HG02642 (cell line): ENCODE measurements around the gene SPEN.

Experiments
- ATAC-seq: cut with Tn5 transposase; IDR thresholded peaks from one replicate; pipeline ENCODE4 v1.9.1; 2021; ENCODE audit warnings: mild to moderate bottlenecking; ENCODE audit not compliant: unreplicated experiment, poor library complexity

Gene SPEN

DNA sequence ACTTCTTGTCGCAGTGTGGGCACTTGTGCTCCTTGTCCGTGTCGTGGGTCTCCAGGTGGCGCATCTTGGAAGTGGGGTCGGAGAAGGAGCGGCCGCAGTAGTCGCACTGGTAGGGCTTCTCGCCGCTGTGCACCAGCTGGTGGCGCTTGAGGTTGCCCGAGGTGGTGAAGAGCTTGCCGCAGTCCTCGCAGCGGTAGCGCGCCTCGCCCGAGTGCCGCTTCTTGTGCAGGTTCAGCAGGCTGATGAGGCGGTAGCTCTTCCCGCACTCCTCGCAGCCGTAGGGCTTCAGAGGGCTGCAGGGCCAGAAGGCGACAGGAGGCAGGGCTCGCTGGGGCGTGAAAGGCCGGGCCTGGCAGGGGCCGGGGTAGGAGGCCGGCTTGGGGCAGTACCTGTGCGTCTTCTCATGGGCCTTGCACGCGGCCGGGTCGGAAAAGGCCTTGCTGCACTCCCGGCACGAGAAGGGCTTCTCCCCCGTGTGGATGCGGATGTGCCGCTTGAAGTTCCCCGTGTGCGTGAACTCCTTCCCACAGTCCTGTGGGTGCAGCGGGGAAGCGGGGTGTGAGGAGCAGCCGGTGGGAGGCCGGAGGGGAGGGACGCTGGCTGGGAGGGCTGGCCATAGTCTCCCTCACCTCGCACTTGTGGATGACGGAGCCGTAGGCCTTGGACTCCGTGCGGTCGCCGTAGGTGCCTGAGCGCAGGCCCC, 97.0 kb downstream of the SPEN start:
- ATAC-seq = no peak

DNA sequence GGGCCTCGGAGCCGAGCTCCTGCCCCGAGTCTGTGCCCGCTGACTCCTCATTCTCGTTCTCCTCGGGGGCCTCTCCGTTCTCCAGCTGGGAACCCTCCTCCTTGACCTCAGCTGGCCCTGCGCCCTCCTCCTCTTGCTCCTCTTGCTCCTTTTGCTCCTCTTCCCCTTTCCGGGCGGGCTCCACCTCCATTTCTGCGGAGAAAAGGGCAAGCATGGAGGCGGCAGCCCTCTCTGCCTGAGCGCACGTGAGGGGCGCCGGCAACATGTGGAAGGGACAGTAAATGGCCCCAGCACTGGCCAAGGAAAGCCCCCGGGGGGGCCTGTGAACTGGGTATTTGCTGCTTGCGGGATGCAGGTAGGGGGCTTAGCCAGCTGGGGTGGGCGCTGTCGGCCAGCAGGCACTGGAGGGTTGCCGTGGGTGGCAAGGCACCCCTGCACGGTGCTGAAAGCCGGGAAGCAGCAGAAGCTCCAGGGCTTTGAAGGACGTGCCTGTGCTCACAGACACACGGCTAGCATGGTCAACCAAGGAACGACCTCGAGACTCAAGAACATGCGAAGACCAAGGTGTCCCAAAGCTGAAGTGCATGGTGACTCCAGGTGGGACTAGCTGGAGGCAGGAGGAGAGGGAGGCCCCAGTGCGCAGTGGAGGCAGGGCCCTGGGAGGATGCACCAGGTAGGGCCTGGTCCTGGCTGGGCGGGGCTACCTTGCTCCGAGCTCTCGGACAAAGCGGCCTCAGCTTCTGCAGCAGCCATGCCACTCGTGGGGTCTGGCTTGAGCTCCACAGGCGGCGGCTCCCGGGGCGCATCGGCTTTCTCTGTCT, 97.7 kb downstream of the SPEN start:
- ATAC-seq = no peak

DNA sequence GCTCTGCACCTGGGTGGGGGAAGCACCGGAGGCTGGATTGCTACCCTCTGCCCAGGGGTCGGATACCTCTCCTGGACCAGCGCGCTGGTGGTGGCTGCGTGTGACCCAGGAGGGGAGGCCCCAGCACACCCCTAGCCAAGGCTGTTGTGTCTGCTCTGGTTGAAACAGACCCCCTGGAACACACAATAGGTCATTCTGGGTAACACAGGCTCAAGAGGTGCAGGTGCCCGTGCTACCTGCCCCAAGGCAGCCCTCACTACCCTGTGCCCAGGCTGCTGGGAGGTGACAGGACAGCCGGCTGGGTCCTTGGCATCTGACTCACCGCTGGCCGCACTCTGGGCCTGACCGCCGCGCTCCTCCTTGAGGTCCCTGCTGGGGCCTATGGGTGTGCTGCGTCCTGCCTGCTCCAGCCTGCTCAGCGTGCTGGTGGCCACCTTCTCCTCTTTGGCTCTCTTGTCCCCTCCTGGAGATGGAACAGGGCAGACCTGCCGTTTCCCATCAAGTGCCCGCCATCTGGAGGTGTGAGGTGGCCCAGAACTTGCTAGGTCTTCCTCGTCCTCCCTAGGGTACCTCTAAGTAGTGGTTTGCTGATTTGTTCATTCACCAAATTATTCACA, 98.4 kb downstream of the SPEN start:
- no peak for ATAC-seq

DNA sequence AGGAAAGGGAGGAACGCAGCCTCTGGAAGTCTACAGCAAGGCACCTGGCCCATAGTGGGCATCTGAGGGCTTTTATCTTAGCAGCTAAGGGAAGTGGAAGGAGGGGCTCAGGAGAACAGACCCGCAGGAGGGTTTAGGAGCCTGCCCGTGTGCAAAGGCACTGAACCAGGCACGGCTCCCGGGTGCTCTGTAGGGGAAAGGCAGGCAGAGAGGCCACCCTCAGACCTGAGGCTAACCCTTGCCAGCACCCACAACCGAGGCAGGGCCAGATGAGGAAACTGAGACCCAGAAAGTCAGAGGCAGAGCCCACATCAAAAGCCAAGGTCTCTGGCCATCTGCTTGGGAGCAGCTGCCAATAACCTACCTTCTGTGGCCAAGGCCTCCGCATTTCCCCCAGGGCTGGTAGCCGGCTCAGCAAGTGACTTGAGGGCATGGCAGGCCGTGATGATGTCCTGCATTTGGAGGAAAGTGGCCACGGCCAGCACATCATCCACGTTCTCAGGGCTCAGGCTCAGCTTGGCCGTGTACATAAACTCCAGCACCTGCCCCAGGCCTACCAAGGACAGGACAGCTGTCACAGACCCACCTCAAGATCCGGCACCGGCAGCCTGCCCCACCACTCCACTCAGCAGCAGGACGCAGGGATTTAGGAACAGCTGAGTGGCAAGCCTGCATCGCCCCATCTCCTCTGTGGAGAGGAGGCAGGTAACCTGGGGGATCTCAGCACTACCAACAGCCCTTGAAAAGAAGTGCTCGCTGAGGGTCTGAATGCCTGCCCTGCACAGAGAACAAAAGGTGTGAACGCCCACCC, 99.3 kb downstream of the SPEN start:
- no peak for ATAC-seq

DNA sequence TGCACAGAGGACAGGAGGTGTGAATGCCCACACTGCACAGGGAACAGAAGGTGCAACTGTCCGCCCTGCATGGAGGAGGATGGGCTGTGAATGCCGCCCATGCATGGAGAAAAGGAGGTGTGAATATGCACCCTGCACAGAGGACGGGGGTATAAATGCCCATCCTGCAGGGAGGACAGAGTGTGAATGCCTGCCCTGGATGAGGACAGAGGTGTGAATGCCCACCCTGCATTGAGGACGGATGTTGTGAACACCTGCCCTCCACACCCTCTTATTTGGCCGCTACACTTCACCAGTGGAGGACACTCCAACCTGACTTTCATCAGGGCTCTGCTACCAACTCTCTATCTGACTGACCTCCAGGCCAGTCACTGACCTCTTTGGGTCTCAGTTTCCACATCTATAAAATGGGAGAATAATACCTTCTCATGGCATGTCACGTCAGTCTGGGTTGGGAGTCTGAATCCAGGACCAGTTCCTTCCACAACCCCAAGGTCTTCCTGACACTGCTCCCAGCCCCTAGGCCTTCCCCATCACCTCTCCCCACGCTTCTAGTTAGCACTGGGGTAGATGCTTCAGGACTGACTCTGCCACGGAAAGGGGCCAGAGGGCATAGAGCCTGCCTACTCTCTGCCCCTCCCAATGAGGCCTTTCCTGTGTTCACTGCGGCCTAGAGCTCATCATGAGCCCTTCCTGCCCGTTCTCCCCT, 100.0 kb downstream of the SPEN start:
- no peak for ATAC-seq

DNA sequence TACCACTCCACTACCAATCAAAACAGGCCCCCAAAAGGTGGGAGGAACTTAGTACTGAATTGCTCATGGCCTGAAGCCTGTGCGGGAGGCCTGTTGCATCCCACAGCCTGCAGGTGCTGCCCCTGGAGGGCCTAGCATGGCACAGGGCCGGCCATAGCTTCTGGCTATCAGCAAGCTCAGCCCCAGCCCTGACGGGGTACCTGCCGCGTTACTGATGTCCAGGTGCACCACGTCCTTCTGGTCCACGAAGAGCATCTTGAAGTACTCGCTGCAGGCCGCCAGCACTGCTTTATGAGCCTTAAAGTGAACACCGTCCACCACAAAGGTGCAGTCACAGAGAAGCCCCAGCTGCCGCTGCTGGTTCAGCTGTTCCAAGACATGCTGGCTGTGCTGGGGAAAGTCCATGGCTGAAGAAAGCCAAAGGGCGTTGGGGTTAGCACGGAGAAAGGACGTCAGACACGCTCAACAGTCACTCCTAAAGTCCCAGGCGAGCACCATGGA, 100.6 kb downstream of the SPEN start:
- no peak for ATAC-seq

DNA sequence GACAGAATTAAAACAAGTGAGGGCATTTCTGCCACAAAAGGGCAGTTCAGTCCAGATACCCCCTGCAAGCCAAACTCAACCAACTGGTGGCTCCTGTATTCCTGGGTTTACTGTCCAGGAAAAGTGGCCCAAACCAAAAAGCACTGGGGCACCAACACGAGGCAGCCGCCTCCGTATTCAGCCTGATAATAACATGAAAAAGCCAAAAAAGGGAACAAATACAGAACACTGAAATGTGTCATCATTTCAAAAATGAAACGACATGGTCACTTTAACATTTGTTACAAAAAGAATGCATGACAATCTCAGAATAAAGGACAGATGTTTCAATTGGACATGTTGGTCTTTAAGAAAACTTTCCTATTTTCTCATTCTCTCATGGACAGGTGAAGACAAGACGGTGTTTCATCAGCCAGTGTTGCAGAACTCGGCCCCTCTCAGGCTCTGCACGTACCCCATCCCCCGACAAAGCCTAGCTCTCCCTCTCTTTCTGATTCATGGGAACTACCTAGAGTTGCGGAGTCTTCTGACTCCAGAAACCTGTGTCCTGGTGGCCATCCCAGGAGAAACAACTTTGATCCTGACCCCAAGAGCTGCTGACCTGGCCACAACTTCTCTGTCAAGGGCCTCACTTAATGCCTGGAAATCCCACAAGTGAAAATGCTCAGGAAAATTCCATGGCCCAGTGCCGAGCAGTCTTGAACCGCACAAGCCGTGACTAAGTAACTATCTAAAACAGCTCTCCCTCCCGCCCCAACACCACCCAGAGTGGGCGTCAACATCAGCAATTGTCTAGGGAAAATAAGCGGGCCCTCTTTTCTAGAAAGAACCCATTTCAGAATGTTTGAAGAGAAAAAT, 101.3 kb downstream of the SPEN start:
- peak; percentile 1 for ATAC-seq

DNA sequence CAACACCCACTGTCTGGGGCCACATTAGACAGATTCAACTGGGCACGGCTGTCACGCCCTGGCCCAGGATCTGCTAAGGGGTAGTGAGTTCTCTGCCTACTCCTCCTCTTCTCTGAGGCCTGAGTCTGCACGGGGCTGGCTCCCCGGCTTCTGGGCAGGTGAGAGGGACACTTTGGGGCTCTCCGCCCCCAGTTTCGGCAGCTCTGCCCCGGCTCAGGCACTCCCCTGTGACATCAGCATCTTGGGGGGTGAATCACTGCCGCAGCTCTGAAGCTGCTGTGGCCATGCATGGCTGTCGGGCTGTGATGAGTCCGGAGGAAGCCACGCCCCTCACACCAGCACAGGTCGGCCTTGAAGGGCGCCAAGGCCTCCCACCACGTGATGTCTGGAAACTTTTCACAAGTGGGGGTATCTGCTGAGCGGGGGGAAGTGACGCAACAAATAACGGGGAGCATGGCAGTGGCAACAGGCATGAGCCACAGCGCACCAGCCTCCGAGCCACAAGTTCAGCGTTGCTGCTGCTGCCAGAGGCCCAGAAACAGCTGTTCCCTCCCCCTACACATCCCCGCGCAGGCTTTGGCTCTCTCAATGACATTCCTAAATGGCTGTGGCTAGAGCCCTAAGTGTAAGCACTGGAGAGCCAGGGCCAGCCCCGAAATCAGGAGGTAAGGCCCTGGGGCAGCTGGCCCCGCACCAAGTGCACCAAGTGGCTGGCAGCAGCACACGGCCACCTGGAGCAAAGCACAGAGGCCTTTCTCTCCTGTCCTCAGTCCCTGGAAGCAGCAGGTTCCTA, 102.1 kb downstream of the SPEN start:
- ATAC-seq = peak; percentile 66

DNA sequence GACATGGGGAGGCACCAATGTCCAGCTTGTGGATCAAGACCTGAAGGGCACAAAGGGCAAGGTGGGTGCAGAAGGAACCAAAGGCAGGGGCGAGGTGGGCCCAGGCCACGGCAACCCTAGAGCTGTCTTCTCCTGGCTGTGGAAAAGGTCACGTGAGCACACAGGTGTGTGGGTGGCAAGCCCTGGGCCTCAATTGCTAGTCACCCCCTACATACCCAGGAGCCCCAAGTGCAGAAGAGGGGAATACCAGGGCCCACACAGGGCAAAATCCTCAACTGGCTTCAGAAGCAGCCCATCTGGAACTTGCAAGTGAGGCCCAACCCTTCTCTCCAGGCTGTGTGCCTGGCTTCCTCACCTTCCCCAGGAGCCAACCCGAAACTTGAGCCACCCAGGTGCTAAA, 102.8 kb downstream of the SPEN start:
- ATAC-seq = peak; percentile 13

DNA sequence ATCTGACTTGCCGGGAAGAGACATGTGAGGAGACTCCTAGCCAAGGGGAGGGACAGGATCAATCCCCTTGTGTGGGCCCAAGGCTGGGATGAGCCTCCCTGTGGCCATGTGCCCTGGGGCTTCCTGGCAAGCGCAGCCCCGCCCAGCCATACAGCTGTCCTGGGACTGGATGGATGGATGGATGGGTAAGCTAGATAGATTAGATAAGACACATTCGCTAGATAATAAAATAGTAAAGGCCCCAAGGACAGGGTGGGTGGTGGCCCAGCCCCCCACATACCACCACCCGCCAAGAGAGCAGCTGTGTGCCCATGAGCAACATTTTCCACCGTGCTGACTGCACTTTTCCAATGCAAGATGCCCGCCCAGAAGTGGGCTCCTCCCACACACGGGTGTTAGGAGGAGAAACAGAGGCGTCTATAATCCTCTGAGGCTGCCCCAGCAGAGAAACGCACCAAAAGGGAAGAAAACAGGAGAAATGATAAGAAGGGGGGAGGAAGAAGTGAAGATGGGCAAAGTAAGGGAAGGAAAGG, 103.3 kb downstream of the SPEN start:
- no peak for ATAC-seq

DNA sequence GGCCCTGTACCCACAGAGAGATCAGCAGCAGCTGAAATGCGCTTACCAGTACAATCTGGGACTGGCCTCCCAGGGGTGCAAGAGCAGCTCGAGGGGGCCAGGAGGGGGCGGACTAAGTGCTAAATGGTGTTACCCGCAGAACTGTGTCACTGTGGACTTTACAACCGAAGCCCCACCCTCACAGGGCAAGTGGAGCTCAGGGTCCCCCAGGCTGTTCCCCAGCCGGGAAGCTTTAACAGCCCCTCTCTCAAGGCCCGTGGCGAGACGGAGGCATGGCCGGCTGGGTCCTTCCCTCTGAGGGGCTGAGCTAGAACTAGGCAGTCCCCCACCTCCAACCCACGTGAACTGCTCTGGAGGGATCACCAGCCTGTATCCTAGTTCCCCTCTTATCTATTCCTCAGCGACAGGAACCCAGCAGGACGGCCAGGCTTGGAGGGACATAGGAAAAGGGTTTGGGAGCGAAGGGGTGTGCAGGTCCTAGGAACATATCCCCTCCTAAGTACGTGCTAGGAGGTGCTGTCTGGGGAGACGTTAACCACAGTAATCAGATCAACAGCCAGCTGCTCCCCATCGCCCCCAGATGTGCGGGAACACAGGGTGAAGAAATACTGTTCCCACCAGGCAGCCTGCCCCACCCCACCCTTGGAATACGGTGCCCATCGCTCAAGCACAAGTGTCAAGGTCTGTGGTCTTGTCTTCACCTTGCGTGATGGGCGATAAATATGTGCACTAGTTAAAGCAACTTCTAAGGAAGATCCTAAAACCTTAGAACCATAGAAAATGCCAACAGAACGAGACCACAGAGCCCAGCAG, 104.0 kb downstream of the SPEN start:
- no peak for ATAC-seq

DNA sequence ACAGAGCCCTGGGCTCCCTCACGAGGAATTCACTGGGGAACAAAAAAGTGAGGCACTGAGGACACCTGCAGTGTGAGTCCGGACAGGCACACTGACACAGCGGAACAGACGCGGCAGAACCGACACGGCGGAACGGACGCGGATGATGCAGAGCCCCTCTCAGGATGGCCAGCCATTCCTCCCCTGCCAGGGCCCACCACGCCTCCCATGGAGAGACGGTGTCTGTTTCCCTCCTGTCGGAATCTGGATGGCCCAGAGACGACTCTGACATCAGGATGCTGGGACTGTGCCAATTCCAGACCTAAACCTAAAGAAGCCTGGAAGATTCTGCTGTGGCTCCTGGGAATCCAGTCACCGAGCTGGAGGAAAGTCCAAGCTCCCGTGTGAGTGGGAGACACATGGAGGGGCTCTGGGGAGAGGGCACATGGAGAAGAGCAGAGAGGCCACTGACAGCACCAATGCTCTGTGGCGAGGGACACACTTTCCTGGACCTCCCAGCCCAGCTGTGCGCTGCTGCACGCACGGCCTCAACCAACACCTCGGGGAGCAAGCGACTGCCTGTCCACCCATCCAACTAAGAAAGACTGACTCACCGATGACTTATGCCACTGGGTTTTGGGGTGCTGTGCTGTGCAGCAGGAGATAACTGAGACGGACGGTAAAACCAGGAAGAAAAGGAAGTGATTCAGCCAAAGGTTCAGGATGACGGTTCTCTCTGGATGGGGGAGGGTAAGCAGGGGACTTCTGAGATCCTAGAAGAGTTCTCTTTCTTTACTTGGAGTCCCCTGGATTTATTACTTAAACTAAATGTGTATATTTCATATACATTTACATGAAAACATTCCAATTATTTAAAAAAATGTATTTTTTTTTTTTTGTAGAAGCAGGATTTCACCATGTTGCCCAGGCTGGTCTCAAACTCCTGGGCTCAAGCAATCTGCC, 105.1 kb downstream of the SPEN start:
- ATAC-seq = no peak

DNA sequence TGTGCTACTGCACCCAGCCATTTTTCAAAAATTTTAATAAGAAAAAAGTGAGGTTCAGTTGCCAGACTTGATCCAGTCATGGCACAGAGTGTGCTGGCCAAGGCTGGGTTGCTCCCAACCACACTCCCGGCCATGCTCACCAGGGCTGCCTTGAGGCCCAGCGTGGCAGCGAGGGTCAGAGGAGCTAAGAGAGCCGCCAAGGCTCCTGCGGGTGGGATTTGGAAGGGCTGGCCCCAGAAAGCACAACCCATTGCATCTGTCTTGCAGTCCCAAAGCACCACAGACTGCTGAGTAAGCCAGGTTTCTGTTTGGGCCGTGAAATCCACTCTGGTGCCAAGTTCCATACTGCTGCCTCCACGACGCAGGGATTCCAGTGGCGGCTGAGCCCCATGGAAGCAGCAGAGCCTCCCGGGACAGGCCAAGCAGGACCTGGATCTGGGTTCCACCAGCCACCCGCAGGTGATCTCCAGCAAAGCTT, 105.8 kb downstream of the SPEN start:
- no peak for ATAC-seq

DNA sequence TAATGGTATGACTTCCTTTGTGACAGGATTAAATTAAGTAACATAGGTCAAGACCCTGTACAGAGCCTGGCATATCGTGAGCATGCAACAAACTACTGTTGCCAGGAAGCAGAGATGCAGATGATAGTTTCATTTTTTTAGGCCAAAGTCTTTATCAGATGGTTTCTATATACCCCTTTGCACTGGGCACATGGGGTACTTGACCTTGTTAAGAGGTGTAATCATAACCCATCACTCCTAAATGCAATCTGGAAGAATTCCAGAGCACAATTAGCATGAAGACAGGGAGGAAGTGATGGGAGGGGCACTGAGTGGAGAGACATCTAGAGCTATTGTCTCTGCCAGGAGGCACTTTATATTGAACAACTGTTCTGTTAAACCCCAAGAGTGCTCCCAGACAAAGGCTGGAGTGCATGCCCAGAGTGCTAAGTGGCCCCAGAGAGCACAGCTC, 106.3 kb downstream of the SPEN start:
- ATAC-seq = no peak

DNA sequence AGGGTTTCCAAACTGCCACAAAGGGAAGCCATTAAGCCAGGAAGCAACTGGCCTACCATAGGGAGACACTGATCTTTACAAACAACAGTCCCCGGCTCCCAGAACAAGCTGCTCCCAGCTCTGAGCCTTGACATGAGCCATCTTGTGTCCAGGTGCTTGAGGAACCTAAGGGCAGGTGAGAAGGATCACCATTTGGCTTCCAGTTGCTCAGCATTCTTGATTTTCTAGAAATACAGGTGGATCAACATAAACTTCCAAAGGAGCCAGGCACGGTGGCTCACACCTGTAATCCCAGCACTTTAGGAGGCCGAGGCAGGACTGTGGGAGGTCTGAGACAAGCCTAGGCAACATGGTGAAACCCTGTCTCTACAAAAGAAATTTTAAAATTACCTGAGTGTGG, 106.8 kb downstream of the SPEN start:
- ATAC-seq = no peak

DNA sequence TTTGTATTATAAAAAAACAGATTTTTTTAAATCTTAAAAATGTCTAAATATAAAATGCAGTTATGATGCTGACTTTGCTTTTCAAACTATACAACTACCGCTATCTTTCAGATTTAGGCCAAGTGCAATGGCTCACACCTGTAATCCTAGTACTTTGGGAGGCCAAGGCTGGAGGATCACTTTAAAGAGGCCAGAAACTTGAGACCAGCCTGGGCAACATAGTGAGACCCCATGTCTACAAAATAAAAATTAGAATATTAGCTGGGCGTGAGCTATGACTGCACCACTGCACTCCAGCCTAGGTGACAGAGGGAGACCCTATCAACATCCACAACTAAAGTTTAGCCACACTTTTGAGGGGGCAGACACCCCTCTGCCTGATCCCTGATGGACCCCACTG, 108.0 kb downstream of the SPEN start:
- ATAC-seq = no peak
